Uterus (tissue), 2 donors: ENCODE results near the gene TRABD.

Source experiments
- POLR2A ChIP-seq, 2 donors: fragments of 450-650 bp; IDR thresholded peaks; one replicate each; pipeline ENCODE4 v1.6.1; 2016; ENCODE audit warnings: antibody characterized with exemption in 2 of 2, mild to moderate bottlenecking in 1 of 2, moderate library complexity in 1 of 2
- TF ChIP-seq, protein P1 (sequence below), 4 experiments: fragments of 200-600 bp in 2 of 4; fragments of 450-650 bp in 2 of 4; sonication (generic) in 2 of 4; IDR thresholded peaks; one replicate each; pipeline ENCODE4 v1.5.1; 2016 to 2019; ENCODE audit warnings: antibody characterized with exemption in 4 of 4, mild to moderate bottlenecking in 2 of 4, moderate library complexity in 1 of 4

DNA sequence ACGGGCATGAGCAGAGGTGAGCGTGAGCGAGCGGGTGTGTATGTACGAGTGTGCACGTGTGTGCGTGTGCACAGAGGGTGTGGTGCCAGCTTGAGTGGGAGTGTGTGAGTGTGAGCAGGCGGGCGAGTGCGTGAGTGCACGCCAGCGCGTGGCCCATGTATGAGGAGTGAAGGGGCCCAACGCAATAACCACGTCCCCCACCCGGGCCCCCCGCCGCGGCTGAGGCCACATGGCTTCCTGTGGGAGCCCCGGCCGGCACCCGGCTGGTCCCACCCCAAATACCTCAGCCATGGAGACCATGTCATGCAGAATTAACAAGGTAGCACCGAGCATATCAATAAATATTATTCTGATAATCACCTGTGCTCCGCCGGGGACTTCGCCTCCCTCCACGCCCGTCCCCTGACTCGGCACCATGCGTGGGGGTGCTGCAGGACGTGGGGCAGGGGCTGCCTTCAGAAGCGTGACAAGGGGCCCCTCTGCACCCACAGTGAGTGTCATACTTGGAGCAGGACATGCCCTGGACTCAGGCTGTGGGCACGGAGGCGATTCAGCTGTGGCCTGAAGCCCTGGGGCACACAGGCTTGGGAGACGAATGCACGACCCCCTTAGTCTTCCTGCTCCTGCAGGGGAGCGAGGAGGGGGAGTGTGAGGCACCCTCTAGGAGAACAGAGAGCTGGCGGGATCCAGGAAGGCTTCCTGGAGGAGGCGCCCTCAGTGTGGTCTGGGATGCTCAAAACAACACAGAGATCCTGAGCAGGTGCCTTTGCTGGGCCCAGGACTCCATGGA is 5.6 kb upstream of the TRABD start:
- TF ChIP-seq, protein P1, sequence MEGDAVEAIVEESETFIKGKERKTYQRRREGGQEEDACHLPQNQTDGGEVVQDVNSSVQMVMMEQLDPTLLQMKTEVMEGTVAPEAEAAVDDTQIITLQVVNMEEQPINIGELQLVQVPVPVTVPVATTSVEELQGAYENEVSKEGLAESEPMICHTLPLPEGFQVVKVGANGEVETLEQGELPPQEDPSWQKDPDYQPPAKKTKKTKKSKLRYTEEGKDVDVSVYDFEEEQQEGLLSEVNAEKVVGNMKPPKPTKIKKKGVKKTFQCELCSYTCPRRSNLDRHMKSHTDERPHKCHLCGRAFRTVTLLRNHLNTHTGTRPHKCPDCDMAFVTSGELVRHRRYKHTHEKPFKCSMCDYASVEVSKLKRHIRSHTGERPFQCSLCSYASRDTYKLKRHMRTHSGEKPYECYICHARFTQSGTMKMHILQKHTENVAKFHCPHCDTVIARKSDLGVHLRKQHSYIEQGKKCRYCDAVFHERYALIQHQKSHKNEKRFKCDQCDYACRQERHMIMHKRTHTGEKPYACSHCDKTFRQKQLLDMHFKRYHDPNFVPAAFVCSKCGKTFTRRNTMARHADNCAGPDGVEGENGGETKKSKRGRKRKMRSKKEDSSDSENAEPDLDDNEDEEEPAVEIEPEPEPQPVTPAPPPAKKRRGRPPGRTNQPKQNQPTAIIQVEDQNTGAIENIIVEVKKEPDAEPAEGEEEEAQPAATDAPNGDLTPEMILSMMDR (IDR thresholded peaks at IDR 0.05), result no peak
- TF ChIP-seq POLR2A (IDR thresholded peaks at IDR 0.05), result no peak
